ENCODE results near the gene CALM3. TPM values are rescaled to one million over a fixed set of nuclear protein-coding genes. Genes with fewer than 3 reads are reported as not detected.

Gene CALM3
- total and polyA plus RNA-seq, 2 experiments from 2014 or later, result 217 to 271 TPM

DNA sequence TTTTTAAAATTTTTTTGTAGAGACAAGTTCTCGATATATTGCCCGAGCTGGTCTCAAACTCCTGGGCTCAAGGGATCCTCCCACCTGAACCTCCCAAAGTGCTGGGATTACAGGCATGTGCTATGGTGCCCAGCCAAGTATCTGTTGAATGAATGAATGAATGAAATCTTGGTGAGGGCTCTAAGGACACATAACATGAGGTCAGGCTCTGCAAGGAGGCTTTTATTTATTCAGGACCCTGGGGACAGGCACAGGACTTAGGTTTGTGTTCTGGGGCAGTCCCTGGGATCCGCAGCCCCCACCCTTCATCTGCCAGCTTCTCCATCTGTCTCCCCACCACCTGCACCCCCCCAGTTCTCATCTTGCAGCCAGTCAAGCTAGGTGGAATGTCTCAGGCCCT, 19.1 kb downstream of the CALM3 start:
- Histone ChIP-seq H3K4me3 (no peak overlapping the region), H3F3A (ENCODE audit: insufficient read depth) (peaks cover 36% of the 10 kb centered on the region), H3K9ac (no peak overlapping the region), H3K27me3 (replicated peaks; ENCODE audit: insufficient read depth) (no peaks in the 10 kb centered on the region), H3K9me2 (ENCODE audit: insufficient read depth) (no peaks in the 10 kb centered on the region), H2AFZ (no peak overlapping the region), H3K4me1 (ENCODE audit: insufficient read depth) (peaks cover 39% of the 10 kb centered on the region), H3K79me2 (ENCODE audit: insufficient read depth) (peaks cover 26% of the 10 kb centered on the region), H4K20me1 (ENCODE audit: insufficient read depth) (no peaks in the 10 kb centered on the region), H3K4me2 (ENCODE audit: unreplicated experiment) (no peak overlapping the region), H3K27ac (no peak overlapping the region), H3K36me3 (ENCODE audit: low read depth) (no peaks in the 10 kb centered on the region), H3K9me3 (ENCODE audit: low read depth) (no peaks in the 10 kb centered on the region)
- WGBS, 2 experiments (ENCODE audit: low coverage in 1 of 2, low lambda C conversion rate in 2 of 2, missing lambda C conversion rate in 2 of 2), result 93 to 98% methylated on average over 3 of the region's 3 CpGs
- no peak for DNase-seq
- no peak for TF ChIP-seq EZH2phosphoT487 (IDR thresholded peaks at IDR 0.05; ENCODE audit: insufficient read depth, low read depth)
- in situ Hi-C loops (cut with MboI), result no loop called here

DNA sequence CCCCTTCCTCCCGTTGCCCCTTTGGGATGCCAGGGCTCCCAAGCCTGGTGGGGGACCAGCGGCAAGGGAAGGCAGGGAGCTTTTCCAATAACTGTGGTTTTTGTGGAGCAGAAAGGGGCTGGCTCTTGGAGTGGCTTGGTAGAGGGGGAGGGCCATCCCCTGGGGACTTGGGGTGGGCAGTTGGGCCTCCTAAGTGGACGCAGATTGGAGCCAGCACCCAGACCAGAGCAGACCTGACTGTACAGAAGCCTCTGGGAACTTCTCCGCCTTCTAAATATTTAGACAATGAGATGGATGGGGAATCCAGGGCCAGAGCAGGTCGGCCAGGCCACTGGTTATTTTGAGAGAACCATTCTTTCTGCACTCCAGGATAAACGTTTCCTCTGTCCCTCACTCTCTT, 19.6 kb downstream of the CALM3 start:
- no peak overlapping the region for H3K9ac ChIP-seq
- in situ Hi-C loops (cut with MboI), result no loop called here
- no peak overlapping the region for H2AFZ ChIP-seq
- no peak overlapping the region for H3K27ac ChIP-seq
- 70 to 73% methylated on average over 5 to 6 of the region's 6 CpGs for WGBS, 2 experiments (ENCODE audit: low coverage in 1 of 2, low lambda C conversion rate in 2 of 2, missing lambda C conversion rate in 2 of 2)
- no peaks in the 10 kb centered on the region for H4K20me1 ChIP-seq (ENCODE audit: insufficient read depth)
- H3K9me2 ChIP-seq (ENCODE audit: insufficient read depth), result no peaks in the 10 kb centered on the region
- peaks cover 26% of the 10 kb centered on the region for H3K79me2 ChIP-seq (ENCODE audit: insufficient read depth)
- H3K4me1 ChIP-seq (ENCODE audit: insufficient read depth), result peaks cover 44% of the 10 kb centered on the region
- peaks cover 37% of the 10 kb centered on the region for H3F3A ChIP-seq (ENCODE audit: insufficient read depth)
- H3K36me3 ChIP-seq (ENCODE audit: low read depth), result no peaks in the 10 kb centered on the region
- no peak for DNase-seq
- TF ChIP-seq EZH2 (IDR thresholded peaks at IDR 0.05; ENCODE audit: insufficient read depth, poor library complexity, severe bottlenecking) (no peak), EZH2phosphoT487 (IDR thresholded peaks at IDR 0.05; ENCODE audit: insufficient read depth, low read depth) (no peak)
- H3K9me3 ChIP-seq (ENCODE audit: low read depth), result no peaks in the 10 kb centered on the region
- no peak overlapping the region for H3K4me2 ChIP-seq (ENCODE audit: unreplicated experiment)
- no peaks in the 10 kb centered on the region for H3K27me3 ChIP-seq (replicated peaks; ENCODE audit: insufficient read depth)
- H3K4me3 ChIP-seq, result no peak overlapping the region

DNA sequence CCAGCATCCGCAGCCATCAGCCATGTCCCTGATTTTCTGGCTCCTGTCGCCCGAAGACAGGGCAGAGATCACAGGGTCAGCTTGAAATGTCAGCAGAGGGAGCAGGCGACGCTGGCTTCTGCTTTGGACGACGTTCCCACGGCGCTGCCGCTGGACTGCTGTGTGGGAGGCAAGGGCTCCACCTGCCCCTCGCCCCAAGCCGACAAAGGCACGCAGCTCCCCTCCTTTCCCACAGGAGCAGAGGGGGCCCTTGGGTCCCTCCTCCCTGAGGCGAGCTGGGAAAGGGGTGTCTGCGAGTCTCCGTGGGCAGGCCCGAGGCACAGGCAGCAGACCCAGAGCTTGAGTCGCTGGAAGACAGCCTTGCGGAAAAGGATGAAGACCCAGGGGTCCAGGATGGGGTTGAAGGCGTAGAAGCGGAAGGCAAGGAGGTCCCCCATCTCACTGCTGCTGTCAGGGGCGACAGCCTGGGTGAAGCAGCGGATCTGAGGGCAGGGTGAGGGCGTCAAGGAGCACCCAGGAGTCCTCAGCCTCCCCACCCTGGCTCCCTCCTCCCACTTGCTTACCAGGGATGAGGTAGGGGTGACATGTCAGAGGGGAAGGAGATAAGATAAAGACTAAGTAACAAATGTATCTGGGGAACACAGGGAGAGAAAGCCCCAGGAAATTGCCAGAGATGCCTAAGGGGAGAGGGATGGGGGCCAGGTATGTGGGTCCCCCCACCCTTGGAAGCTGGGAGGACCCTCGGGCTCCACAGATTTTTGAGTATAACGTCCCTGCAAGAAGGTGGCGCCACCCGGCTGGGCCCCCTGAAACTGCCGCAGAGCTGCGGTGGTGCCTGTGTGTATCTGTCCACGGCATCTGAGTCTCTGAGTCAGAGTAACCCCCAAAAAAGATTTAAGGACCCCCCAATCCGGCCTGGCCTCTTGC, 20.3 kb downstream of the CALM3 start:
- TF ChIP-seq EZH2phosphoT487 (IDR thresholded peaks at IDR 0.05; ENCODE audit: insufficient read depth, low read depth) (no peak), EZH2 (IDR thresholded peaks at IDR 0.05; ENCODE audit: insufficient read depth, poor library complexity, severe bottlenecking) (no peak)
- in situ Hi-C loops (cut with MboI), result no loop called here
- DNase-seq, result no peak
- Histone ChIP-seq H3K4me3 (no peak overlapping the region), H3K4me1 (ENCODE audit: insufficient read depth) (peaks cover 47% of the 10 kb centered on the region), H3K9ac (no peak overlapping the region), H4K20me1 (ENCODE audit: insufficient read depth) (no peaks in the 10 kb centered on the region), H3K79me2 (ENCODE audit: insufficient read depth) (peaks cover 26% of the 10 kb centered on the region), H3F3A (ENCODE audit: insufficient read depth) (peaks cover 36% of the 10 kb centered on the region), H2AFZ (no peak overlapping the region), H3K4me2 (ENCODE audit: unreplicated experiment) (no peak overlapping the region), H3K9me2 (ENCODE audit: insufficient read depth) (no peaks in the 10 kb centered on the region), H3K27me3 (replicated peaks; ENCODE audit: insufficient read depth) (no peaks in the 10 kb centered on the region), H3K9me3 (ENCODE audit: low read depth) (no peaks in the 10 kb centered on the region), H3K27ac (no peak overlapping the region), H3K36me3 (ENCODE audit: low read depth) (no peaks in the 10 kb centered on the region)
- 92 to 95% methylated on average over 31 to 32 of the region's 32 CpGs for WGBS, 2 experiments (ENCODE audit: low coverage in 1 of 2, low lambda C conversion rate in 2 of 2, missing lambda C conversion rate in 2 of 2)

DNA sequence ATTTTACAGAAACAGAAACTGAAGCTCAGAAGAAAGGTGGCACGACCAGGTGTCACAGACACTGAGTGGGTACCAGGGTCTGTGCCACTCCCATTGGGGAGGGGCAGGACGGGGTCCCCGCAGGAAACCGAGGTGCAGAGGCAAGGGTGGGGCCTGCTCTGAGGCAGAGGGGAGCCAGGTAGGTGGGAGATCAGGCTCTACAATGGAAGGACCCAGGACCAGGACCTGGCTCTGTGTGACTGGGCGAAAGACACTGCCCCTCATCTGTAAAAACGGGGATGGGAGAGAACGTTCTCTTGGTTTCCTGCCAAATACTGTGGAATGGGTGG, 21.0 kb downstream of the CALM3 start:
- Histone ChIP-seq H3K4me1 (ENCODE audit: insufficient read depth) (peaks cover 40% of the 10 kb centered on the region), H3K36me3 (ENCODE audit: low read depth) (no peaks in the 10 kb centered on the region), H3F3A (ENCODE audit: insufficient read depth) (peaks cover 32% of the 10 kb centered on the region), H3K79me2 (ENCODE audit: insufficient read depth) (peaks cover 26% of the 10 kb centered on the region), H3K9ac (no peak overlapping the region), H3K4me2 (ENCODE audit: unreplicated experiment) (peak overlapping the region; percentile 24), H3K27ac (no peak overlapping the region), H3K4me3 (no peak overlapping the region), H4K20me1 (ENCODE audit: insufficient read depth) (no peaks in the 10 kb centered on the region), H3K9me2 (ENCODE audit: insufficient read depth) (no peaks in the 10 kb centered on the region), H2AFZ (no peak overlapping the region), H3K27me3 (replicated peaks; ENCODE audit: insufficient read depth) (no peaks in the 10 kb centered on the region), H3K9me3 (ENCODE audit: low read depth) (no peaks in the 10 kb centered on the region)
- in situ Hi-C loops (cut with MboI), result no loop called here
- TF ChIP-seq EZH2 (IDR thresholded peaks at IDR 0.05; ENCODE audit: insufficient read depth, poor library complexity, severe bottlenecking) (no peak), EZH2phosphoT487 (IDR thresholded peaks at IDR 0.05; ENCODE audit: insufficient read depth, low read depth) (no peak)
- DNase-seq, result no peak
- 86% methylated on average over 6 to 7 of the region's 7 CpGs for WGBS, 2 experiments (ENCODE audit: low coverage in 1 of 2, low lambda C conversion rate in 2 of 2, missing lambda C conversion rate in 2 of 2)
